ENCODE measurements around the gene SDR42E2.
"Not testable (repeated sequence)": the region's sequence is repeated elsewhere in the genome, so short reads cannot be mapped to it uniquely, and the experiment has no call there.

The SDR42E2 gene

DNA sequence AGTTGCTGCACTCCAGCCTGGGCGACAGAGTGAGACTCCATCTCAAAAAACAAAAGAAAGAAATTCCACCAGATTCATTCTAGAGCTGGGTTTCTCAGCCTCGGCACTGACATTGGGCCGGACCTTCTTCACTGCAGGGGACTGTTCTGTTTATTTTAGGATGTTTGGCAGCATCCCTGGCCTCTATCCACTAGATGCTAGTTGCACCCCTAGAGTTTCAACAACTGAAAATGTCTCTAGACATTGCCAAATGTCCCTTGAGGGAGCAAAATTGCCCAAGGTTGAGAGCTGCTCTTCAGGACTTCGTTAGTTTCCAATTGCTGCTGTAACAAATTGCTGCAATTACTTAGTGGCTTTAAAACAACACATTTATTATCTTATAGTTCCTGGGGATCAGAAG lies 50.9 kb downstream of the SDR42E2 start:
- Histone ChIP-seq H3K4me1 (ENCODE audit: control extremely low read depth in 1 of 4, control insufficient read depth in 4 of 4, insufficient read depth in 4 of 4, low read length in 3 of 4) (peaks cover 2 to 29% (median 16%) of the 10 kb centered on the region in 4 experiments), H3K27ac (ENCODE audit: insufficient read depth in 1 of 2, low read depth in 1 of 2, low read length in 2 of 2, poor library complexity in 1 of 2, severe bottlenecking in 2 of 2) (no peak overlapping the region), H3K27me3 (replicated peaks in 2 of 5; ENCODE audit: control insufficient read depth in 4 of 5, insufficient read depth in 5 of 5, low read length in 4 of 5) (no peaks in the 10 kb centered on the region), H3K9me3 (ENCODE audit: control extremely low read depth in 1 of 5, control insufficient read depth in 4 of 5, insufficient read depth in 2 of 5, low read depth in 1 of 5, low read length in 4 of 5) (peaks cover 0 to 6% (median 0%) of the 10 kb centered on the region in 5 experiments), H3K4me3 (ENCODE audit: control insufficient read depth in 1 of 7, extremely low read depth in 1 of 7, insufficient read depth in 4 of 7, low read depth in 2 of 7, low read length in 6 of 7) (no peak overlapping the region), H3K36me3 (ENCODE audit: control insufficient read depth in 4 of 4, insufficient read depth in 4 of 4, low read length in 3 of 4) (peaks cover 0 to 54% (median 9%) of the 10 kb centered on the region in 4 experiments)
- ChIA-PET CTCF (no interaction called here), POLR2A (no interaction called here)
- no peak for DNase-seq
- 100% methylated on average over 3 of the region's 4 CpGs for WGBS (ENCODE audit: insufficient coverage)

DNA sequence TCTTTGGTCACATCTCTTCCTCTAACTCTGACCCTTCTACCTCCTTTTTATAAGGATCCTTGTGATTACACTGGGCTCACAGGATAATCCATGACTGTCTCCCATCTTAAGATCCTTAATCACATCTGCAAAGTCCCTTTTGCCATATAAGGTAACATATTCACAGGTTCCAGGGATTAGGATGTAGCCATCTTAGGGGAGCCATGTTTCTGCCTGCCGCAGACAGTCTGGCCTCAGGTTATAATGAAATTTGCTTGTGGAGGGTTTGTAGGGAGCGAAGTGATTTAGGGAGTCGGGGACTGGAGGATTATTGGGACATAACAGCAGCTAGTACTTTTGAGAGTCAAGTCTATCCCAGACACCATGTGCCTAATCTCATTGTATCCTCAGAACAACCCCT lies 51.5 kb downstream of the SDR42E2 start:
- 100% methylated on average over 3 of the region's 3 CpGs for WGBS (ENCODE audit: insufficient coverage)
- CTCF ChIA-PET, result interaction anchor here (0.8 kb wide), 1 partner anchor 84 kb away, joined by 3 read pairs; the partner anchor contains the start of gene POLR3E

DNA sequence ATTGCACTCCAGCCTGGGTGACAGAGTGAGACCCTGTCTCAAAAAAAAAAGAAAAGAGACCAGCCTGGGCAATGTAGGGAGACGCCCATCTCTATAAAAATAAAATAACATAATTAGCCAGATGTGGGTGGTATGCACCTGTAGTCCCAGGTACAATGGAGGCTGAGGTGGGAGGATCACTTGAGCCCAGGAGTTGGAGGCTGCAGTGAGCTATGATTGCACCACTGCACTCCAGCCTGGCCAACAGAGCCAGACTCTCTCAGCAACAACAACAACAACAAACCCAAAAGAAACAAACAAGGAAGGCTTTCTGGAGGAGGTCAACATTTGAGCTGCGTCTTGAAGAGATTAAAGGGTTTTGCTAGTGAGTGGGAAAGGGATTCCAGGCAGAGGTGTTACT lies 52.1 kb downstream of the SDR42E2 start:
- POLR2A ChIA-PET, result no interaction called here
- CTCF ChIA-PET, result interaction anchor here (0.8 kb wide), 1 partner anchor 83 kb away, joined by 3 read pairs; the partner anchor contains the start of gene POLR3E
- WGBS (ENCODE audit: insufficient coverage), result no CpG with 5 or more reads among the region's 2 CpGs
- H3K36me3 ChIP-seq (ENCODE audit: control insufficient read depth in 4 of 4, insufficient read depth in 4 of 4, low read length in 3 of 4), result peaks cover 0 to 55% (median 8%) of the 10 kb centered on the region in 4 experiments
- H3K9me3 ChIP-seq (ENCODE audit: control extremely low read depth in 1 of 5, control insufficient read depth in 4 of 5, insufficient read depth in 2 of 5, low read depth in 1 of 5, low read length in 4 of 5), result peaks cover 0 to 6% (median 0%) of the 10 kb centered on the region in 5 experiments
- H3K27ac ChIP-seq (ENCODE audit: insufficient read depth in 1 of 2, low read depth in 1 of 2, low read length in 2 of 2, poor library complexity in 1 of 2, severe bottlenecking in 2 of 2), result no peak overlapping the region
- no peaks in the 10 kb centered on the region for H3K27me3 ChIP-seq (replicated peaks in 2 of 5; ENCODE audit: control insufficient read depth in 4 of 5, insufficient read depth in 5 of 5, low read length in 4 of 5)
- peaks cover 2 to 25% (median 16%) of the 10 kb centered on the region in 4 experiments for H3K4me1 ChIP-seq (ENCODE audit: control extremely low read depth in 1 of 4, control insufficient read depth in 4 of 4, insufficient read depth in 4 of 4, low read length in 3 of 4)
- DNase-seq, result no peak
- H3K4me3 ChIP-seq (ENCODE audit: control insufficient read depth in 1 of 7, extremely low read depth in 1 of 7, insufficient read depth in 4 of 7, low read depth in 2 of 7, low read length in 6 of 7), result no peak overlapping the region

More for the DNA sequence above, 51.5 kb downstream of the SDR42E2 start:
- peaks cover 0 to 57% (median 9%) of the 10 kb centered on the region in 4 experiments for H3K36me3 ChIP-seq (ENCODE audit: control insufficient read depth in 4 of 4, insufficient read depth in 4 of 4, low read length in 3 of 4)
- peaks cover 2 to 28% (median 16%) of the 10 kb centered on the region in 4 experiments for H3K4me1 ChIP-seq (ENCODE audit: control extremely low read depth in 1 of 4, control insufficient read depth in 4 of 4, insufficient read depth in 4 of 4, low read length in 3 of 4)
- H3K9me3 ChIP-seq (ENCODE audit: control extremely low read depth in 1 of 5, control insufficient read depth in 4 of 5, insufficient read depth in 2 of 5, low read depth in 1 of 5, low read length in 4 of 5), result peaks cover 0 to 6% (median 0%) of the 10 kb centered on the region in 5 experiments
- H3K27ac ChIP-seq (ENCODE audit: insufficient read depth in 1 of 2, low read depth in 1 of 2, low read length in 2 of 2, poor library complexity in 1 of 2, severe bottlenecking in 2 of 2), result no peak overlapping the region
- POLR2A ChIA-PET, result no interaction called here
- H3K4me3 ChIP-seq (ENCODE audit: control insufficient read depth in 1 of 7, extremely low read depth in 1 of 7, insufficient read depth in 4 of 7, low read depth in 2 of 7, low read length in 6 of 7), result no peak overlapping the region
- no peak for DNase-seq
- no peaks in the 10 kb centered on the region for H3K27me3 ChIP-seq (replicated peaks in 2 of 5; ENCODE audit: control insufficient read depth in 4 of 5, insufficient read depth in 5 of 5, low read length in 4 of 5)

DNA sequence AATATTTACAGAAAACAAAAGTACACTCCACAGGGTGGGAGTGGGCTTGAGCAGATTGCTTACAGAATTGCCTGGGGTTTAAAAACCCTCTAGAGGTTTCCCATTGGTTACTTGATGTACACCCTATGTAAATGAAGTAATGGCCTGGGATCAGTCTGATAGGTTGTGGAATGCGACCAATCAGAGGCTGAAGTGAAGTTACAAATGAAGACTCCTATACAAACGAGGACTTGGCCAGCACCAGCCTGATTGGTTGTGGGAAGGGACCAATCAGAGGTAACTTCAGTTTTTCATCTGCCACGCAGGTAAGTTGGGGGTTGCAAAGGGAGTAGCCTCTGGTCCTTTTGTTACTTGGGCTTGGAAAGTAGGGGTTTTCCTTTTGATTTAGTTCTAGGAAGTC lies 52.6 kb downstream of the SDR42E2 start:
- H3K27me3 ChIP-seq (replicated peaks in 2 of 5; ENCODE audit: control insufficient read depth in 4 of 5, insufficient read depth in 5 of 5, low read length in 4 of 5), result no peaks in the 10 kb centered on the region
- no peak overlapping the region for H3K4me3 ChIP-seq (ENCODE audit: control insufficient read depth in 1 of 7, extremely low read depth in 1 of 7, insufficient read depth in 4 of 7, low read depth in 2 of 7, low read length in 6 of 7)
- ChIA-PET POLR2A (no interaction called here), CTCF (no interaction called here)
- H3K36me3 ChIP-seq (ENCODE audit: control insufficient read depth in 4 of 4, insufficient read depth in 4 of 4, low read length in 3 of 4), result peaks cover 0 to 50% (median 7%) of the 10 kb centered on the region in 4 experiments
- WGBS (ENCODE audit: insufficient coverage), result 100% methylated on average over 3 of the region's 3 CpGs
- peaks cover 2 to 22% (median 14%) of the 10 kb centered on the region in 4 experiments for H3K4me1 ChIP-seq (ENCODE audit: control extremely low read depth in 1 of 4, control insufficient read depth in 4 of 4, insufficient read depth in 4 of 4, low read length in 3 of 4)
- peaks cover 0 to 6% (median 0%) of the 10 kb centered on the region in 5 experiments for H3K9me3 ChIP-seq (ENCODE audit: control extremely low read depth in 1 of 5, control insufficient read depth in 4 of 5, insufficient read depth in 2 of 5, low read depth in 1 of 5, low read length in 4 of 5)
- peak in 1 of 3 donors; percentile 22 for DNase-seq
- H3K27ac ChIP-seq (ENCODE audit: insufficient read depth in 1 of 2, low read depth in 1 of 2, low read length in 2 of 2, poor library complexity in 1 of 2, severe bottlenecking in 2 of 2), result no peak overlapping the region

DNA sequence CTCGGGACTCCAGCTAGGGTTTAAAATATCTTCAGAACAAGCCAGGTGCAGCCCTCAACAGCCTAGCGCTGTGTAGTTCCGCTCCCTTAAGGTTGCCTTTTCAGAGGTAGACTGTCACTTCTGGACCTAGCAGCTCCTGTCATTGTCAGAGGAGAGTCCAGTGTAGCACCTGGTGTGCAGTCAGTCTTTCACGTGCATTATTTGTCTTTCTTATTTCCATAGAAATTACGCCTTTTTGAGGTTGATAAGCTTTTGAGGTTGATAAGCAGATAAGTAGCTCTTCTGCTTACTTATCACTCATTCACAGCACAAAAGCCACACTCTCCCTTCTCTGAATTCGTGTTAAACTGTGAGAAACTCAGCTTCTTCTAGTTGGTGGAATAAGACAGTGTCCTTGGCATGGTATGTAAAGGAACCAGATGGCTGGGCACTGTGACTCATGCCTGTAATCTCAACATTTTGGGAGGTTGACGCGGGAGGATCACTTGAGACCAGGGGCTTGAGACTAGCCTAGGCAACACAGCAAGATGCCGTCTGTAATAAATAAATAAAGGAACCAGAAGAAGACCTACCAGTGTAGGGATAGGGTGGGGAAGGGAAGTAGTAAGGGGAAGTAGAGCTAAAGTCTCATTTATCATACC lies 54.0 kb downstream of the SDR42E2 start:
- Histone ChIP-seq H3K4me1 (ENCODE audit: control extremely low read depth in 1 of 4, control insufficient read depth in 4 of 4, insufficient read depth in 4 of 4, low read length in 3 of 4) (peaks cover 2 to 20% (median 12%) of the 10 kb centered on the region in 4 experiments), H3K27me3 (replicated peaks in 2 of 5; ENCODE audit: control insufficient read depth in 4 of 5, insufficient read depth in 5 of 5, low read length in 4 of 5) (no peaks in the 10 kb centered on the region), H3K4me3 (ENCODE audit: control insufficient read depth in 1 of 7, extremely low read depth in 1 of 7, insufficient read depth in 4 of 7, low read depth in 2 of 7, low read length in 6 of 7) (no peak overlapping the region), H3K9me3 (ENCODE audit: control extremely low read depth in 1 of 5, control insufficient read depth in 4 of 5, insufficient read depth in 2 of 5, low read depth in 1 of 5, low read length in 4 of 5) (no peaks in the 10 kb centered on the region), H3K27ac (ENCODE audit: insufficient read depth in 1 of 2, low read depth in 1 of 2, low read length in 2 of 2, poor library complexity in 1 of 2, severe bottlenecking in 2 of 2) (peak overlapping the region; percentile 55 to 85), H3K36me3 (ENCODE audit: control insufficient read depth in 4 of 4, insufficient read depth in 4 of 4, low read length in 3 of 4) (peaks cover 0 to 45% (median 4%) of the 10 kb centered on the region in 4 experiments)
- peak; percentile 72 to 96 (median 92) for DNase-seq
- CTCF ChIA-PET, result interaction anchor here (0.8 to 6.1 kb wide), 3 partner anchors 10 to 17 kb away, joined by 5 to 45 read pairs (median 5); partner anchors contain the start of gene EEF2K
- 65% methylated on average over 5 of the region's 9 CpGs for WGBS (ENCODE audit: insufficient coverage)
- POLR2A ChIA-PET, result interaction anchor here (0.5 to 0.6 kb wide), 2 partner anchors 12 to 352 kb away, joined by 3 read pairs; no protein-coding TSS in a partner anchor

DNA sequence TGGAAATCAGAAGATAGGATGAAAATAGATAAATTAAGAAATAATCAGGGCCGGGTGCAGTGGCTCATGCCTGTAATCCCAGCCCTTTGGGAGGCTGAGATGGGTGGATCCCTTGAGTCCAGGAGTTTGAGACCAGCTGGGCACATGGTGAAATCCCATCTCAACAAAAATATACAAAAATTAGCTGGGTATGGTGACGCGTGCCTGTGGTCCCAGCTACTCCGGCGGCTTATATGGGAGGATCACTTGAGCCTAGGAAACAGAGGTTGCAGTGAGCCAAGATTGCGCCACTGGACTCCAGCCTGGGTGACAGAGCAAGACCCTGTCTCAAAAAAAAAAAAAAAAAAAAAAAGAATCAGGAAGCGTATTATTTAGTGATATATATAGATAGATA lies 54.5 kb downstream of the SDR42E2 start:
- peaks cover 0 to 41% (median 3%) of the 10 kb centered on the region in 4 experiments for H3K36me3 ChIP-seq (ENCODE audit: control insufficient read depth in 4 of 4, insufficient read depth in 4 of 4, low read length in 3 of 4)
- DNase-seq; H3K27me3 ChIP-seq (replicated peaks in 2 of 5; ENCODE audit: control insufficient read depth in 4 of 5, insufficient read depth in 5 of 5, low read length in 4 of 5); H3K9me3 ChIP-seq (ENCODE audit: control extremely low read depth in 1 of 5, control insufficient read depth in 4 of 5, insufficient read depth in 2 of 5, low read depth in 1 of 5, low read length in 4 of 5): not testable (repeated sequence)
- H3K27ac ChIP-seq (ENCODE audit: insufficient read depth in 1 of 2, low read depth in 1 of 2, low read length in 2 of 2, poor library complexity in 1 of 2, severe bottlenecking in 2 of 2), result peak overlapping the region in 1 of 2 experiments; percentile 85
- H3K4me3 ChIP-seq (ENCODE audit: control insufficient read depth in 1 of 7, extremely low read depth in 1 of 7, insufficient read depth in 4 of 7, low read depth in 2 of 7, low read length in 6 of 7), result peak overlapping the region in 1 of 7 experiments; percentile 34
- H3K4me1 ChIP-seq (ENCODE audit: control extremely low read depth in 1 of 4, control insufficient read depth in 4 of 4, insufficient read depth in 4 of 4, low read length in 3 of 4), result peaks cover 2 to 20% (median 12%) of the 10 kb centered on the region in 4 experiments
- WGBS (ENCODE audit: insufficient coverage), result 0% methylated on average over 1 of the region's 7 CpGs
- POLR2A ChIA-PET, result interaction anchor here (0.6 kb wide), 1 partner anchor 12 kb away, joined by 3 read pairs; no protein-coding TSS in a partner anchor
- CTCF ChIA-PET, result interaction anchor here (1.3 to 6.1 kb wide), 2 partner anchors 10 to 11 kb away, joined by 5 to 45 read pairs; partner anchors contain the start of gene EEF2K

Measured in common myeloid progenitor, CD34-positive (primary cell).